Gastrocnemius medialis (tissue), 4 donors: Measurements from ENCODE around the gene PSTPIP2.

Experiments
- CTCF ChIP-seq, 5 experiments: fragments of 450-650 bp in 3 of 5; fragments of 200-600 bp in 2 of 5; sonication (generic) in 2 of 5; IDR thresholded peaks in 4 of 5; conservative IDR thresholded peaks in 1 of 5; 1 replicate in 4 of 5; 2 replicates in 1 of 5; pipeline ENCODE4 v1.5.1; 2016 to 2019; ENCODE audit warnings: antibody characterized with exemption in 5 of 5, mild to moderate bottlenecking in 3 of 5, moderate library complexity in 3 of 5
- POLR2A ChIP-seq, 2 donors: fragments of 450-650 bp; IDR thresholded peaks; one replicate each; pipeline ENCODE4 v1.6.1; 2017; ENCODE audit warnings: antibody characterized with exemption in 2 of 2, mild to moderate bottlenecking in 2 of 2, moderate library complexity in 2 of 2

DNA sequence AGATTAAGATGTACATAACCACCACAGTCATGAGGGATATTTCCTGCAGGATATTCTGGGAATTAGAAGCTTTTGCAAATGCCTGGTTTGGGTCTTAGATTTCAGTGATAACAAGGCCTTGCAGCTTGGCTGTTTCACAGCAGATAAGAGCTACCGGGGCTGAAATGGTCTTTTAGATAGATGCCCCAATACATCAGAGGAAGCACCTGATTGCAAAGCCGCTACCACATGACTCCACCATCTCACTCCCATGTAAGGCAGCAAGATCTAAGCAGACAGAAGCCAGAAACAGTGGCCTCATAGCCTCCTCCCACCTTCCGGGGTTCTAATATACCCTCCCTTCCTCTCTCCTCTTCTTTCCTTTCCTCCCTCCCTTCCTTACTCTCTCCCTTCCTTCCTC is 73.8 kb downstream of the PSTPIP2 start:
- TF ChIP-seq CTCF (IDR thresholded peaks at IDR 0.05 in 4 of 5, conservative IDR thresholded peaks at IDR 0.05 in 1 of 5) (no peak), POLR2A (IDR thresholded peaks at IDR 0.05) (no peak)
